CD4-positive, alpha-beta T cell treated with Interleukin-15 for 4 hours (primary cell): ENCODE results near the gene PLAAT2.
"Not testable (repeated sequence)": the region's sequence is repeated elsewhere in the genome, so short reads cannot be mapped to it uniquely, and the experiment has no call there.

Experiments
- DNase-seq: peaks from one replicate; pipeline ENCODE4 v3.0.0-alpha.2; 2020; ENCODE audit warnings: low spot score

The PLAAT2 gene

DNA sequence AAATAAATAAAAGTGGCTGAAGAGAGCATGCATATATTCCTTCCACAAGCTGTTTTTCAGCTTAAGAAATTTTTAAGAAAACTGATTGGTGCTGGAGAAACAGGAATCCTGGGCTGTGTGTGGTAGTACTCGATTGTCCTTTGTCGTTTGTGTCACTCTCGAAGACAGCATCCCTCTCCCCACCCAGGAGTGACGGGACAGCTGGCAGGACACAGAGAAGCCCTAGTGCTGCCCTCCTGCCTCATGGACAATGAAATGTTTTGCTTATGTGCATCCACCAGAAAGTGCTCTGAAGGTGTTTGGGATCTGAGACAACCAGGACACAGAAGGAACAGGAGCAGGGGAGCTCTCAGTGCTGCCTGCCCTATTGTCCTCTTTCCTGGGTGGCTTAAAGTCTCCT, 13.8 kb downstream of the PLAAT2 start:
- no peak for DNase-seq

DNA sequence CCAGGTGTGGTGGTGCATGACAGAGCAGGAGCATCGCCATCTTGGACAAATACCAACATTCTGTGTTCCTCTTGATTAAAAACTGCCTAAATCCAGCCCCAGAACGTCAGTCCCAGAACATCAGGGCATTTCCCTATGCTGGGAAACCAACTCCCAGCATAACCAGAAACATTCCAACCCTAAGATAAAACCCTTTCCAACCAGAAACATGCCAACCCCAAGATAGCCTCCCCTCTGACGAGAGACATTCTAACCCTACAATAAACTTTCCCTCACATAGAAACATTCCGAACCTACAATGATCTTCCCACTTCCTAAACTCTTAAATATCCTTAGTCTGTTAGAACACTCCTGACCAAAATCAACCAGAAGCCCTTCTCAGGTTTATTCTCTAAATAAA, 15.0 kb downstream of the PLAAT2 start:
- DNase-seq, result no peak

DNA sequence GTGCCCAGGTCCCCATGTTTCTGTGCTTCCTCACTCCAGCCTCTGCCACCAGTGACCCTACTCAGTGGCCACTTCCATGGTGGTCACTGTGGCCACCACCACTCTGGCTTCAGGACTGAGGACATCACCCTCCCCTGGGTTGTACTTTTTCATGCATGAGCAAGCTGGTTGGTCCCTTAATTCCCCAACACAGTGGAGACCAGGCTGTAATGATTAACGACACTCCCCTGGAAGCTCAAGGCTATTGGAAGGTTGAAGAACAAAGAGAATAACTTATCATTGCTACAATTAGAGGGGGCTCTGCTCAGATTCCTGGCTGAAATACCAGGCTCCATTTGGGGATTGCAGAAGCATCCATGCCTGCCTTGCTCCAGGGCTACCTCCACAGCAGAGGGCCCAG, 16.1 kb downstream of the PLAAT2 start:
- DNase-seq, result no peak

DNA sequence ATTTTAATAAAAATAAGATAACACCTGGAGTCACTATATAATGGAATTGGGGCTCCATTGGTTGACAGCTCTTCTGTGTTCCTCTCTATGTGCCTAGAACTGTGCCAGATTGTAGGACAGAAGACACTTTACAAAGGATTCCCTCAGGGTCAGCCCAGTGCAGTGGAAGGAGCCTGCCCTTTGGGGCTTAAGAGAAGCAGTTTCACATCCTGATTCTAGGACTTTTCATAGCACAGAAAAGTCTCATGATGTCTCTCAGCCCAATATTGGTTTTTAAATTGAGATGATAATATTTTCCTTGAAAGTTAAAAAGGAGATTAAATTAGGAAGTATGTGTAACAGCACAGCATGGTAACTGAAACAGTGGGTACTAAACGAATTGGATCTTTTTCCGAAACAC, 19.5 kb downstream of the PLAAT2 start:
- no peak for DNase-seq

DNA sequence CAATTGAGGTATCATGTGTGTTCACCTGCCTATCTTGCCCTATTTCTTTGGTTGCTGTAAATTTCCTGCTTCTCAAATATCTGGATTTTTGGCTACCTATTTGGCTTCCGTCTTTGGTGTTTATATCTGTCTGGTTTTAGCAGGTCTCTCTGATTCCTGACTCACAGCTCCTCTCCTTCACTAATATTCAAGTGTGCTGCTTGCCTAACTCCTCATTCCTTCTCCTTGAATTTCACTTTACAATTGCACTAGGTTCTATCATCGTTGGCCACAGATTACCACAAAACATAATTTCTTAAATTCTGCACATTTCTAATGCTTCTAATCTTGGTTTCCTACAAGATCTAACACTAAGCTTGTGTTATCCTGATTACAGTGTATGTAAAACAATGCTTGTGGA, 20.7 kb downstream of the PLAAT2 start:
- DNase-seq, result not testable (repeated sequence)

DNA sequence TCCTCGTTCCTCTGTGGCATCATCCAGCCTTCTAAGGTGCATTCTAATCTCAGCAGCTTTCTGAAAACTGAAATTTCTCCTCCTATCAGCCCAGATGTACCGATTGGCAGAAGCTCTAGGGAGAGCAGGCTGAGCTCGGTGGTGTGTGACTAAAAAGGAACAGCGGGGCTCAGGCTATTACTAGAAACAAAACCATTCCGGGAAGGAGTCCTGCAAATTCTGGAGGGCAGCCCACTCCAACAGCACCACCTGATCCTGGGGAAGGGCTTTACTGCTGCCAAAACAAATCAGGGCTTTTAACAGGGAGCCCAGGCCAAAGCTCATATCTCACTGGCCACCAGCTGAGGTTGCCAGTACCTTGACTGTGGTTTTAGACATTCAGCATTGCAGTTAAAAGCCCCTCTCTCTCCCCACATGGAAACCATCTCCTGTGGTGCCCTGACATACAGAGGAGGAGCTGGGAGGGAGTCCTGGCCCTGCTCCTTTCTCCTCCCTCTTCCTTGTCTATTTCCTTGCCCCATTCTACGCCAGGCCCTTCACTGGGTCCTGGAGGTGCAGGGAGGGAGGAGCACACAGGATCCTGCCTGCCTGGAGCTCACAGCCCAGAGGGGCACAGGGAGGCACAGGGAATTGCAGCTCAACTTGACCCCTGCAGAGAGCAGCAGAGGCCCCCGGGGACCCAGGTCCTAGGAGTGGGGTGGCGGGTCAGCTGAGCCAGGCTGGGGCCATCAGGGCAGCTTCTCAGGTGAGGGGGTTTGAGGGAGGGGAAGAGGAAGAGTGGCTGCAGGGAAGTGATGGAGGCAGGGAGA, 25.7 kb downstream of the PLAAT2 start:
- no peak for DNase-seq

DNA sequence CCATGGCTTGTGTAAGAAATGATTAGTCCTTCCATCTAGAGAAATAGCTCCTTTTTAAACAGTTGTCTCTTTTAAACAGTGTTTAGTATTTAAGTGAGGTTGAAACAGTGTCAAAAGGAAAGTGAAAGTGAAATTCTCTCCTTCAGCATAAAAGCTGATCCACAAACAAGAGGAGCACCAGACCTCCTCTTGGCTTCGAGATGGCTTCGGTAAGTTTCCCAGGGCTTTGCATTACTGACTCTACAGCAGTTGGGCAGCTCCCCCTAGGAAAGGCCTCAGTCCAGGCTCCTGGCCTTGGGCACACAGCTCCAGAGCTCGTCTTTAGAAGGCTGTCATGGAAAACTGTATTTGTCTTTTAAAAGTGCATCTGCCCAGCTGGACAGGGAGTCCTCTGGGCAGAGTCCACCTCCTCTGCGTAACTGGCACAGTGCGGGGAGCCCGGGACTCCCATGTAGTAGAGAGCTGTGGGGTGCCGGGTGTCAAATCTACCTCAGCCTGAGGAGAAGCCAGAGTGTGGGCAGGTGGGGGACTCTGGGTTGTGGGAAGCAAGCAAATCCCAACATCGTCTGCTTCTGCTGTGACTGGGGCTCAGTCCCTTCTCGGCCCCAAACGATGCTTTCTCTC, 26.4 kb downstream of the PLAAT2 start, which contains the start of gene PLAAT4:
TSS of gene PLAAT4 (plus strand) at position 140 of the 624 bp plus-strand sequence. CDS start at position 201, 61 bp downstream.
- DNase-seq, result peak; percentile 54

DNA sequence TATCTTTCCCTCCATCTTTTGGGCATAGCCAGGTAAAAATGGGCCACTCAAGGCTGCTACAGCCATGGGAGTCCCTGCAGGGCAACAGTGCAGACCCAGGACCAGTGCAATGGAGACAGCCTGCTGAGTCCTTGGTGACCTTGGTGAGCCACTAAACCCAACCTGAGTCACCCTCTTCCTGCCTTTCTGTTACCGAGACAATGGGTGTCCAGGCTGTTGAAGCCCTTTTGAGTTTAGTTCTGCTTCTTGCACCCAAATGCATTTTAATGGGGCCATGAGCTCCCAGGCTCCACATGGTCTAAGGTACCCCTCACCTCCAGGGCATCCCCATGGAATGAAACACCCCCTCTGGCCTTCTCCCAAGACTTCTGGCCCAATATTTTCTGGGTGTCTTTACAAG, 27.4 kb downstream of the PLAAT2 start:
- DNase-seq, result peak; percentile 58

DNA sequence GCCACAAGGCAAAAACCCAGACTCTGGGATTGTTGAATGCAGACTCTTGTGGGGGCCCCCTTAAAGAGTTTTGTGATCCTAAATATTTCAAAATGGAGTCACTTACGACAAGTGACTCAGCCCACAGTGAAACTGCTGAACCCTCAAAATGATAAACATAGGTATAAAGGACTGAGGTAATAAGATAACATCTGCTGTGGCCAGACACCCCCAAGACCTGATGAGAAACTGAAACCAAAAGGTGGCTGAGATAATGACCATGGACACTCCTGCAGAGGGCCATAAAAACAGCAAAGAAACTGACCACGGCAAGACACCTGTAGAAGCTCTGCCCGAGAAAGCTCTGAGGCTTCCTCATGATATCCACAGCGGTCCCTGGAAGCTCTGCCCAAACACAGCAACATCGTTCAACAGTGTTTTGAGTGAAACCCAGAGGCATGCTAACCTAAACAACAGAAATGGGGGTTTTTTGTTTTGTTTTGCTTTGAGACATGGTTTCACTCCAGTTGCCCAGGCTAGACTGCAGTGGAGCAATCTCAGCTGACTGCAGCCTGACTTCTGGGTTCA, 28.2 kb downstream of the PLAAT2 start:
- peak; percentile 30 for DNase-seq

DNA sequence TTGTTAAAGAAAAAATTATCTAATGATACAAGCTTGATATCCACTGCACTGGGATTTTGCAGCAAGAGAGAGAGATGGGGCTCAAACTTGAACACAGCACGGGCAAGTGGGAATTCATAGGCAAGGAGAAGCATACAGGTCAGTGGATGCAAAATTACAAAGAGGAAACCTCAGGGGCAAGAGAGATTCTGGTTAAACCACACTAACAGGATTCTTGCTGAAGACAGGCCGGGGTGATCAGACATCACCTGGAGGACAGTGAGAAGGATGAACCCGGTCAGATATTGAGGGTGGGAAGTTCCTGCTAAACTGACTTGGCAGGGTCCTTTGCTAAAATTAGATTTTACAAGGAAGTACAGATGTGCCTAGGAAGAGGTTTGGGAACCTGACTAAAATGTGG, 29.1 kb downstream of the PLAAT2 start:
- no peak for DNase-seq

DNA sequence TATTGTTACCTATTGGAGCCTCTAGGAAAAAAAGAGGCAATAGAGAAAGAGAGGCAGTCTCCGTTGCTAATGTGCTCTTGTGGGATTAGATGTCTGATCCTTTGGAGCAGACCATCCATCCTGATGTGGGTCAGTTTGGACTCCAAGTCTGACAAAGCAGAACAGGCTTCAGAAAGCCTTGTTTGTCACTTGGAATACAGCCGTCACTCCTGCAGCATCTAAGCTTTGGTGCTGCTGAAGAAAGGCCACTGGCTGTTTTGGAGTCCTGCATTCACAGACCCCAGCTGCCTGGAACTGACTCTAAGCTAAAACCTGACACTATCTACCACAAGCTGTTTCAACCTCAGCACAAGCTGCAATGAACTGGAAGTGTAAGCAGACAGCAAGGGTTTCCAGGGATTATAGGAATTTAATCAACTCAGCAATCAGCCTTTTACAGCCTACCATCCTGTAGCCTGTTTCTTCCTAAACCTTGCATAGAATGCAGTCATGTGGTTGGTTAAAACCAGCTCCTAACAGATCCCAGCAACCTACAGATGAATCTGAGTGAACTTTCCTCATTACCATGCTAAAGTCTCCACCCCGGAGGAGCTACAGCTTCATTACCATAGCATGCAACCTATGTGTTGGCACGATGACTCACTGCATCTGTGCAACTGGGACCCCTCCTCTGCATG, 30.2 kb downstream of the PLAAT2 start:
- no peak for DNase-seq

DNA sequence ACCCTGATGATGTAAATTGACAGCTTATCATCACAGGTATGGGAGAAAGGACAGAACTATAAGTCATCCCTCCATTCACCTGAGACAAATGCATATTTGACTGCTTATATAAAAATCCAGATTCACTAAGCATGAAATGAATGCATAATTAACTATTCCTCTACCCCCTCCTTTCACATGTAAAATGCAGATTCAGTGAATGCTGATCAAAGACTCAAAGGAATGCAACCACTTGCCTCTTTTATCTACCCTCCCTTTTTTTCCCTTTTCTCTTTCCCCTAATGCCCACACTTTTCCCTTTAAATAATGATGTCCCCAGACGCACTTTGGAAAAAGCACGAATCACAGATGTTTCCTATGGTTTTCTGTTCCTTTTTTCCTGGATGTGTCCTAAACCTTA, 31.1 kb downstream of the PLAAT2 start:
- no peak for DNase-seq

DNA sequence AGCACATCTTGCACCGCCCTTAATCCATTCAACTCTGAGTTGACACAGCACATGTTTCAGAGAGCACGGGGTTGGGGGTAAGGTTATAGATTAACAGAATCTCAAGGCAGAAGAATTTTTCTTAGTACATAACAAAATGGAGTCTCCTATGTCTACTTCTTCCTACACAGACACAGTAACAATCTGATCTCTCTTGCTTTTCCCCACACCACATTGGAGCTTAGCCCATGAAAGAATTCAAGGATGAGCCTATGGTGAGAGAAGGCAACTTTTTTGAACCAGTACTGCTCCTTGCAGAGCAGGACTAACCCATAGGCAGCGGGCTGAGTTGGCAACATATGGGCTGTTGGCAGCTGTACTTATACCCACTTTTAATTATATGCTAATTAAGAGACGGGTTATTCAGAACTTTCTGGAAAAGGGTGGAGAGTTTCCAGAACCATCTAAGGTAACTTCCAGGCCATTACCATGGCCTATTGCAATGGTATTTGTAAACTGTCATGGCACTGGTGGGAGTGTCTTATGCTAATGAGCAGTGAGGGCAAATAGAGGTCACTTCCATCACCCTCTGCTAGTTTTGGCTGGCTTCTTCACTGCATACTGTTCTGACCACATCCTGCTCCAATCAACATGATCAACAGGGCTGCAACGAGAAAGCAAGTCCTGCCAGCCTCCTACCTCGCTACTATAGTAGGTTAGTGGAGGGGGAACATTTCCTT, 31.9 kb downstream of the PLAAT2 start:
- DNase-seq, result peak; percentile 73

DNA sequence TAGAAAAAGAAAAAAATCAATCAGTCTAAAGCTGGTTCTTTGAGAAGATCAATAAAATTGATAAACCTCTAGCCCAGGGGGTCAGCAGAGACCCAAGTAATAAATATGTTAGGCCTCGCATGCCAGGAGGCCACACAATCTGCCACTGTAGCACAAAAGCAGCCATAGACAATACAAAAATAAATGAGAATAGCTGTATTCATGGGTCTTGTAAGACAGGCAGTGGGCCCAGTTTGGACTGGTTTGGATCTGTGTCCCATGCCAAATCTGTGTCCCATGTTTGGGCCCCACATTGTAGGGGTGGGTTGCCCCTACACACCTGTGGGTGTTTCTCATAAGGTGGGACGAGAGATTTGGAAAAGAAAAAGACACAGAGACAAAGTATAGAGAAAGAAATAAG, 33.2 kb downstream of the PLAAT2 start:
- DNase-seq, result no peak

DNA sequence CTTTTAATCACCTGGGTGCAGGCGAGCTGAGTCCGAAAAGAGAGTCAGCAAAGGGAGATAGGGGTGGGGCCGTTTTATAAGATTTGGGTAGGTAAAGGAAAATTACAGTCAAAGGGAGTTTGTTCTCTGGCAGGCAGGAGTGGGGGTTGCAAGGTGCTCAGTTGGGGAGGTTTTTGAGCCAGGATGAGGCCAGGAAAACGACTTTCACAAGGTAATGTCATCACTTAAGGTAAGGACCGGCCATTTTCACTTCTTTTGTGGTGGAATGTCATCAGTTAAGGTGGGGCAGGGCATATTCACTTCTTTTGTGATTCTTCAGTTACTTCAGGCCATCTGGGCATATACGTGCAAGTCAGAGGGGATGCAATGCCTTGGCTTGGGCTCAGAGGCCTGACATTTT, 33.8 kb downstream of the PLAAT2 start:
- not testable (repeated sequence) for DNase-seq

DNA sequence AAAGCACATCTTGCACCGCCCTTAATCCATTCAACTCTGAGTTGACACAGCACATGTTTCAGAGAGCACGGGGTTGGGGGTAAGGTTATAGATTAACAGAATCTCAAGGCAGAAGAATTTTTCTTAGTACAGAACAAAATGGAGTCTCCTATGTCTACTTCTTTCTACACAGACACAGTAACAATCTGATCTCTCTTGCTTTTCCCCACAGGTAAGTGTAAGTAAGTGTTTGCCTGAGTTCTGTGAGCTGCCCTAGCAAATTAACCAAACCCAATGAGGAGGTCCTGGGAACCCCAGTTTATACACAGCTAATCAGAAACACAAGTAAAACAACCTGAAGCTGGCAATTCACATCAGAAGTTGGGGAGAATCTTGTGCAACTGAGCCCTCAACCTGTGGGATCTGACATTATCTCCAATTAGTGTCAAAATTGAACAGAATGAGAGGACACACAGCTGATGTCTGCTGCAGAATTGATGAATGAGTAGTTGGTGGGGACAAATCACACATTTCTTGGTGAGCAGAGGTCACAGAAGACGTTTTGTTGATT, 34.4 kb downstream of the PLAAT2 start:
- not testable (repeated sequence) for DNase-seq

DNA sequence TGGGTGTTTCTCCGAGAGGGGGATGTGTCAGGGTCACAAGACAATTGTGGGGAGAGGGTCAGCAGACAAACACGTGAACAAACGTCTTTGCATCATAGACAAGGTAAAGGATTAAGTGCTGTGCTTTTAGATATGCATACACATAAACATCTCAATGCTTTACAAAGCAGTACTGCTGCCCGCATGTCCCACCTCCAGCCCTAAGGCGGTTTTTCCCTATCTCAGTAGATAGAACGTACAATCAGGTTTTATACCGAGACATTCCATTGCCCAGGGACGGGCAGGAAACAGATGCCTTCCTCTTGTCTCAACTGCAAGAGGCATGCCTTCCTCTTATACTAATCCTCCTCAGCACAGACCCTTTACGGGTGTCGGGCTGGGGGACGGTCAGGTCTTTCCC, 35.0 kb downstream of the PLAAT2 start:
- not testable (repeated sequence) for DNase-seq

DNA sequence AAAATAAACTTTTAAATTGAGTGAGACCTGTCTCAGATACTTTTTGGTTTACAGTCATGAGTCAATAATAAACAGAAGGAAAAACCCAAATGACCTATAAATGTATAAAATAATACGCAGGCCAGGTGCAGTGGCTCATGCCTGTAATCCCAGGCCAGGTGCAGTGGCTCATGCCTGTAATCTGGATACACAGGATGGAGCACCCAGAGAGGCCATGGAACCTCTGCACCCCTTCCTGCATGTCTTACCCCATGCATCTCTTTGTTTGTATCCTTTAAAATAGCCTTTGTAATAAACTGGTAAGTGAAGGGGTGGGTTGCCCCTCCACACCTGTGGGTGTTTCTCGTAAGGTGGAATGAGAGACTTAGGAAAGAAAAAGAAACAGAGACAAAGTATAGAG, 35.5 kb downstream of the PLAAT2 start:
- DNase-seq, result no peak

DNA sequence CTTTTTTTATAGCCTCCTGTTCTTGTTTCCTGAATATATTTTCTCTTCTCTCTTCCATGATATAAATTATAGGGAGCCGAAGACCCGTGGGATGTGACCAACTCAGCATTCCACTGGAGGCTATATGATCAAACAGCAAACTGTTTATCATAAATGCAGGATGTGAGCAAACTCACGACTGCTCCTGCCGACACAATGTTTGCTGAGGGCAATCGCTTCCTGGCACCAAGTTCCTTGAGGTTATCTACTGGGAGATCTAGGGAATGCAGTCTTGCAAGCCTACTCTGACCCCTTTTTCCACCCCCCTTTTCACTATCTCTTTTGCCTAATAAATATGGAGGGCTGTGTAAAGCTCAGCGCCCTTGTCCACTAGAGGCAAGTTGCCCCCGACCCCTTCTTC, 40.0 kb downstream of the PLAAT2 start:
- no peak for DNase-seq

DNA sequence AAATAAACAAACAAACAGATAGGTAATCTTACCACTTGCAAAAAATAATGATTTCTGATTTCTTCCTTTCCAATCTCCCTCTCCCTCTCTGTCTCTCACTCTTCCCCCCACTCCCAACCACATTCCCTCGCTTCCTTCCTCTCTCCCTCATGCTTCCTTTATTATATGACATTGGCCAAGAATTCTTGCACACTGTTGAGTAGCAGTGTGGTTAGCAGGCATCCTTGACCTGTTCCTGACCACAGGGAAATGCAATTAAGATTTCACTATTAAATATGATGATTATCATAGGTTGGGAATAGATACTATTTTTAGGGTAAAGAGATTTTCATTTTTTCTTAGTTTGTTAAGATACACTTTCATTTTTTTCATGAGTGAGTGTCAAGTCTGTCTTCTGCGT, 41.3 kb downstream of the PLAAT2 start:
- no peak for DNase-seq

DNA sequence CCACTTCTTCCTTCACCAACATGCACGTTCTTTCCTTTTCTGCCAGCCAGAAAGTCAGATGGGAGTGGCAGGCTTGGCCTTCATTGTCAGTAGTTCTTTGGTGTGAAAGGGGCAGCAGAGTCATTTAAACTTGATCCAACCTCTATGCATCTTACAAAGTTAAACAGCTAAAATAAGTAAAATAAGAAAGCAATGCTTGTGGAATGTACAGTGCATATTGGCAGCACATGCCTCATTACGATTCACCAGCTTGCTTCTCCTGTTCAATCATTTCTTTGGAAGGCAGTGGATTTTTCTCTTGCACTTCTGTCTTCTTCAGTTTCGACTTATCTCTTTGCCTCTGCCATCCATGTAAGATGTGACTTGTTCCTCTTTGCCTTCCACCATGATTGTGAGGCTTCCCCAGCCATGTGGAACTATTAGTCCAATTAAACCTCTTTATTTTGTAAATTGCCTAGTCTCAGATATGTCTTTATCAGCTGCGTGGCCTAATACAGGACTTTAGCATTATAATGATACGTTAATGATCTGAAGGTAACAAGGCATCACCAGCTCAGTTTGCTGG, 42.5 kb downstream of the PLAAT2 start:
- no peak for DNase-seq
